WI38 (cell line): ENCODE results near the gene ITPR1.

ENCODE experiments used
- H3K4me3 ChIP-seq: 2 replicates; pipeline ENCODE4 v1.5.1; 2011; ENCODE audit warnings: low read depth, mild to moderate bottlenecking, control low read depth, low read length
- TF ChIP-seq, protein P1 (sequence below): IDR thresholded peaks from 2 replicates; pipeline ENCODE4 v1.5.1; 2012; ENCODE audit warnings: low read depth, mild to moderate bottlenecking, control low read depth, low read length

Gene ITPR1

DNA sequence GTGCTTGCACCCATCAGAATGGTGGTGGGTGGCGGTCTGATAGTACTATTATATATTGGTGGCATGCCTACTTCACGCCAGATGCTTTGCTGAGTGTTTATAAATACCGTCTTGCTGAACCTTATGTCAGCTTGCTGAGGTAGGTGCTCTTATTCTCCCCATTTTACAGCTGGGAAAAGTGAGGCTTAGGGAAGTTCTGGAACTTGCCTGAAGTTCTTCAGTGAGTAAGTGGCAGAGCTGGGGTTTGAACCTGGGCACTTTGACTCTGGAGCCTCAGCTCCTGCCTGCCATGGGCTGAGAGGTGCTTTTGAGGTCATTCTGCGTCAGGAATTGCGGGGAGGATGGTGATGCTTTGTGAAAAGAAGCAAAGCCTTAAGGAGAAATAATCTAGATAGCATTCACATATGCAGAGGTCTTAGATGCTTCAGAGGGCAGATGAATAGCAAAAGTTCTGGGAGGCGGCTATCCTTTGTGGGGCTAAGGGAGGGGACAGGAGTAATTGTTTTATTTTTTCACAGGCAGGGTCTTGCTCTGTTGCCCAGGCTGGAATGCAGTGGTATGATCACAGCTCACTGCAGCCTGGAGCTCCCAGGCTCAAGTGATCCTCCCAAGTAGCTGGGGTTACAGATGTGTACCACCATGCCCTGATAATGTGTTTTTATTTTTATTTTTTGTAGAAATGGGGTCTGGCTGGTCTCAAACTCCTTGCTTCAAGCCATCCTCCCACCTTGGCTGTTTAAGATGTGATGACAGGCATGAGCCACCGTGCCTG is 18.5 kb downstream of the ITPR1 start:
- TF ChIP-seq, protein P1, sequence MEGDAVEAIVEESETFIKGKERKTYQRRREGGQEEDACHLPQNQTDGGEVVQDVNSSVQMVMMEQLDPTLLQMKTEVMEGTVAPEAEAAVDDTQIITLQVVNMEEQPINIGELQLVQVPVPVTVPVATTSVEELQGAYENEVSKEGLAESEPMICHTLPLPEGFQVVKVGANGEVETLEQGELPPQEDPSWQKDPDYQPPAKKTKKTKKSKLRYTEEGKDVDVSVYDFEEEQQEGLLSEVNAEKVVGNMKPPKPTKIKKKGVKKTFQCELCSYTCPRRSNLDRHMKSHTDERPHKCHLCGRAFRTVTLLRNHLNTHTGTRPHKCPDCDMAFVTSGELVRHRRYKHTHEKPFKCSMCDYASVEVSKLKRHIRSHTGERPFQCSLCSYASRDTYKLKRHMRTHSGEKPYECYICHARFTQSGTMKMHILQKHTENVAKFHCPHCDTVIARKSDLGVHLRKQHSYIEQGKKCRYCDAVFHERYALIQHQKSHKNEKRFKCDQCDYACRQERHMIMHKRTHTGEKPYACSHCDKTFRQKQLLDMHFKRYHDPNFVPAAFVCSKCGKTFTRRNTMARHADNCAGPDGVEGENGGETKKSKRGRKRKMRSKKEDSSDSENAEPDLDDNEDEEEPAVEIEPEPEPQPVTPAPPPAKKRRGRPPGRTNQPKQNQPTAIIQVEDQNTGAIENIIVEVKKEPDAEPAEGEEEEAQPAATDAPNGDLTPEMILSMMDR = no peak
- no peak overlapping the region for H3K4me3 ChIP-seq

DNA sequence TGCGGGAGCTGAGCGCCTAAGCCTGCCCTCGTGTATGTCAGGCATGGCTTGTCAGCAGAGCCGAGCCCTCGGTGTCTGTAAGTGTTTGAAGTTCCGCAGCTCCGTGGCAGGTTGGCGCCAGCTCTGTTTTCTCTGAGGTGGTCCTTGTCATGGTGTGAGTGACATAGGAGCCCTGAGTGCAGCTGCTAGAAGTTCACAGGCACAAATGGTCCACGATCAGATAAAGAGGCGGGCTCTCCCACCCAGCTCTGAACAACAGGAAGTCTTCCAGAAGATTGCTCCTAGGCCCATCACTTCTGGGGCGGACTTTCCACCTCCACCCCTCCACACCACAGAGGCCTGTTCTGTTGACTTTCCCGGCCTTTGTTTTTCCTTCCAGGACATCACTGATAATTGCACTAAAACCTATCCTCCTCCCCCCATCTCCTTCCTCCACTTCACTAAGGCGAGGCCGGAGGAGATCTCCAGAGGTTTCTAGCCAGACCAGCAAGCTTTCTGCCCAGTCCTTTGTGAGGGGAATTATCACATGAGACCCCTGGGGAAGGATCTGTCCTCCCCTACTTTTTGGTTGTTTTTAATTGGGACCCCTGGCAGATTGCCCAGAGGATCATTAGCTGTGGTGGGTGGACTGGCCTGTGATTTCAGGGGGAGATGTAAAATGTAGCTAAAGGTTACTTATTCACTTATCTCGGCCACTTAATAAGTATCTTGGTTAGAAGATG is 19.9 kb downstream of the ITPR1 start:
- TF ChIP-seq, protein P1 = no peak
- H3K4me3 ChIP-seq = no peak overlapping the region

DNA sequence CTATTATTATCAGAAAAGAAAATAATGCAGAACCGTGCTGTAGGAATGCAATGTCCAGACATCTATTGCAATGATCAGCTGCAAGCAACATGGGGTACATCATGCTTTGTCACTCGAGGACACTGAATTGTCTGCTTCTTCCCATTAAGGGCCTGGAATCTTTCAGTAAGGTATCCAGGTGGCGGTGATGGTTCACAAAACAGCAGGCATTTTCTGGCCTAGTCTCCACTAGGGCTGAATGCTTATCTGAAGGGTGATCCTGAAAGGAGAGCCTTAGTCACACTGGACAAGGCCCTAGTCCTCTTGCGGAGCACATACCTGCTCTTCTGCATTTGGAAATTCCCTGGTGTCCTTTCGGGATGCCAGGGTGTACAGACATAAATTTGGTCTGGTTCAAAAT is 21.2 kb downstream of the ITPR1 start:
- TF ChIP-seq, protein P1 = no peak
- no peak overlapping the region for H3K4me3 ChIP-seq

DNA sequence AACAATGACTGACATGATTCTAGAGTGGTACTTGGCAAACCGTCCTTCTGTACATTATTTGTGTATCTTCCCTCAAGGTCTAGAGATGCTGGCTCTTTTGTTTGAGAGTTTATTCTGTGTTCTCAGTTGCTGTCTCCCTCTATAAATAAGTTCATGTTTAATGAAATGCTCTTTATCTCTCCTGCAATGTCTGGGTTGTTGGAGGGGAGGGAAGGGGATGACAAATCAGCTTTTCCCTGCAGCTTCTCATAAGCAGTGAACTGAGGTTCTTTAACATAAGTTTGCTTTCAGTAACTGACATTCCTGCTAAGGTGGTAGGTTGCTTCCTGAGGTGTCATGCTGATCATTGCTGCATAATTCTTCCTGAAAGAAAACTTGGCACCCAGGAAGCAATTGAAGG is 21.8 kb downstream of the ITPR1 start:
- TF ChIP-seq, protein P1 = no peak
- no peak overlapping the region for H3K4me3 ChIP-seq

DNA sequence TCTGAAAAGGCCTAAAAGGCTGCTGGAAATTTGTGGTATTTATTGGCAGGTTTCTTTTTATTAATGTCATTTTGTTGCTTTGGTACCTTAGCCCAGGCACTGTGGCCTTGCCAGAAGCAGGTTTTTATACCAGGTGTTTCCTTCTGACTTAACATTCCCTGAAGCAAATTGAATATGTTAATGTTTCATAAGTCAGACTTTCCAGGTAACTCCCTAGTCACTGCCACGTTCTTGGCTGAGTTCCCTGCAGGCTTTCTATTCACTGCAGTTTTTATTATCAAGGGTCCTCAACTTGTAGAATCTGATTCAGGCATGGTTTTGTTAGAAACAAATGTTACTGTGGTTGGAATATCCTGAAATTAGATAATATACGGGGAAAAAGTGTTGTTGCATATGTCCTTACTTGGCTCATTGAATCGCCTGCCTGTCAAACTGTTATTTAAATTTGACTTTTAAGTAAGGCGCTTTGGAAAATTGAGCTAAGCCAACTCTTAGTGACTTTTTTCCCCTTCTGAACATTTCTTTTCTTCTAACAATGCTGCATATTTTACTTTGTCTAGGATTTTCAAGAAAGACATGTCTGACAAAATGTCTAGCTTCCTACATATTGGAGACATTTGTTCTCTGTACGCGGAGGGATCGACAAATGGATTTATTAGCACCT is 22.9 kb downstream of the ITPR1 start:
- no peak overlapping the region for H3K4me3 ChIP-seq
- TF ChIP-seq, protein P1 = no peak

DNA sequence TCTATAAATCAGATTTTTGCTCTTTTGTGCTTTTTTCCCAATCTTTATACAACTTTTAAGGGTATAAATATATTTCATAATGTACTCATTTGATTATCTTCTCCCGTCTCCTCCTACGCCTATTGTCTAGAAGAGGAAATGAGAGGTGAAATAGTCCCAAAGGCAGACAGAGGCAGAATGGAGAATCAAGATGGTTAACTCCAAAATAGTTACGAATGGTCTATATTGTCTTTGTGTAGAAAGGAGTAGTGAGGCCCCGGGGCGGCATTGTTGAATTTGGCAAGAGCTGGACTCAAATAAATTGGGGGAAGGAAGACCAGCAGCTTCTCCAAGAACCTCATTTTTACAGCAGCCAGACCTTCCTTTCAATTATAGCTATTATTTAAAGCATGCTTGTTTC is 23.9 kb downstream of the ITPR1 start:
- H3K4me3 ChIP-seq = no peak overlapping the region
- TF ChIP-seq, protein P1 = no peak
